ENCODE results near the gene RSPH4A. TPM values are rescaled to one million over a fixed set of nuclear protein-coding genes. Genes with fewer than 3 reads are reported as not detected.

Gene RSPH4A
- total and polyA plus RNA-seq, 12 donors: 0.11 to 0.55 (median 0.22) TPM; not detected in 2

GRCh38 chr6:116625872-116626271 is 9.6 kb downstream of the RSPH4A start:
- TF ChIP-seq, protein P1, sequence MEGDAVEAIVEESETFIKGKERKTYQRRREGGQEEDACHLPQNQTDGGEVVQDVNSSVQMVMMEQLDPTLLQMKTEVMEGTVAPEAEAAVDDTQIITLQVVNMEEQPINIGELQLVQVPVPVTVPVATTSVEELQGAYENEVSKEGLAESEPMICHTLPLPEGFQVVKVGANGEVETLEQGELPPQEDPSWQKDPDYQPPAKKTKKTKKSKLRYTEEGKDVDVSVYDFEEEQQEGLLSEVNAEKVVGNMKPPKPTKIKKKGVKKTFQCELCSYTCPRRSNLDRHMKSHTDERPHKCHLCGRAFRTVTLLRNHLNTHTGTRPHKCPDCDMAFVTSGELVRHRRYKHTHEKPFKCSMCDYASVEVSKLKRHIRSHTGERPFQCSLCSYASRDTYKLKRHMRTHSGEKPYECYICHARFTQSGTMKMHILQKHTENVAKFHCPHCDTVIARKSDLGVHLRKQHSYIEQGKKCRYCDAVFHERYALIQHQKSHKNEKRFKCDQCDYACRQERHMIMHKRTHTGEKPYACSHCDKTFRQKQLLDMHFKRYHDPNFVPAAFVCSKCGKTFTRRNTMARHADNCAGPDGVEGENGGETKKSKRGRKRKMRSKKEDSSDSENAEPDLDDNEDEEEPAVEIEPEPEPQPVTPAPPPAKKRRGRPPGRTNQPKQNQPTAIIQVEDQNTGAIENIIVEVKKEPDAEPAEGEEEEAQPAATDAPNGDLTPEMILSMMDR (IDR thresholded peaks at IDR 0.05): no peak
- Histone ChIP-seq H3K27me3 (no peaks in the 10 kb centered on the region), H3K4me1 (peaks cover 0 to 10% (median 0%) of the 10 kb centered on the region in 9 donors), H3K4me3 (no peak overlapping the region), H3K27ac (no peak overlapping the region), H3K9me3 (no peaks in the 10 kb centered on the region), H3K36me3 (no peaks in the 10 kb centered on the region)
- DNase-seq (no peak), ATAC-seq (no peak)
- intact Hi-C loops (cut with DNase I): no loop called here
- 96 to 98% methylated on average over 3 of the region's 3 CpGs for WGBS, 2 donors

DNA sequence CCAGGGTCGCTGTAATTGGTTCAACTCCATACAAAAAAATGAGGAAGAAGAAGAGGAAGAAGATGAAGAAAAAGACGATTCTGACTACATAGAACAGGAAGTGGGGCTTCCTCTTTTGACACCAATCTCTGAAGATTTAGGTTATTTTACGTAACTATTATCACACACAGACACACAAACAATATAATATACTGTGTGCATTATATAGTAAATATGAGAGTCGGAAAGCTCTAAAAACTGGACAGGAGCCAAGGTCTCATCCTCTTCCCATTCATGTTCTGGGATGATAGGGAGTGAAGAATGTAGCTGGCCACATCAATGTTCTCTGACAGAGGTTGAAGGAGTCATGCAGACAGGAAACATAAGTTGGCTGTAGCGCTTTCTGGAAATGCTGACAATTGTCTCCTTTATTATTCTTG is 13.3 kb downstream of the RSPH4A start:
- 58 to 66% methylated on average over 5 of the region's 5 CpGs for WGBS, 2 donors
- DNase-seq (no peak), ATAC-seq (no peak)
- intact Hi-C loops (cut with DNase I): no loop called here
- Histone ChIP-seq H3K4me1 (peaks cover 0 to 10% (median 0%) of the 10 kb centered on the region in 9 donors), H3K27me3 (no peaks in the 10 kb centered on the region), H3K27ac (no peak overlapping the region), H3K36me3 (peaks cover 0 to 30% (median 6%) of the 10 kb centered on the region in 9 donors), H3K4me3 (no peak overlapping the region), H3K9me3 (no peaks in the 10 kb centered on the region)
- TF ChIP-seq, protein P1 (IDR thresholded peaks at IDR 0.05): no peak

GRCh38 chr6:116631379-116631990 is 15.2 kb downstream of the RSPH4A start:
- Histone ChIP-seq H3K27ac (no peak overlapping the region), H3K27me3 (no peaks in the 10 kb centered on the region), H3K4me3 (no peak overlapping the region), H3K9me3 (no peaks in the 10 kb centered on the region), H3K36me3 (peaks cover 0 to 41% (median 6%) of the 10 kb centered on the region in 9 donors), H3K4me1 (peaks cover 0 to 10% (median 0%) of the 10 kb centered on the region in 9 donors)
- intact Hi-C loops (cut with DNase I): no loop called here
- TF ChIP-seq, protein P1 (IDR thresholded peaks at IDR 0.05): no peak
- ATAC-seq (peak in 1 of 8 donors; percentile 20), DNase-seq (no peak)
- WGBS, 2 donors: 48 to 59% methylated on average over 5 of the region's 5 CpGs

GRCh38 chr6:116633685-116634084 is 17.4 kb downstream of the RSPH4A start:
- 91 to 92% methylated on average over 2 of the region's 2 CpGs for WGBS, 2 donors
- ATAC-seq (no peak), DNase-seq (no peak)
- TF ChIP-seq, protein P1 (IDR thresholded peaks at IDR 0.05): no peak
- no peak overlapping the region for H3K27ac ChIP-seq
- intact Hi-C loops (cut with DNase I): no loop called here
- H3K9me3 ChIP-seq: no peaks in the 10 kb centered on the region
- peaks cover 0 to 10% (median 0%) of the 10 kb centered on the region in 9 donors for H3K4me1 ChIP-seq
- no peaks in the 10 kb centered on the region for H3K27me3 ChIP-seq
- no peak overlapping the region for H3K4me3 ChIP-seq
- H3K36me3 ChIP-seq: peaks cover 0 to 48% (median 6%) of the 10 kb centered on the region in 9 donors

Data from heart right ventricle (tissue), 16 donors.